Liver (tissue), 9 donors: Measurements from ENCODE around the gene PER2. TPM values are rescaled to one million over a fixed set of nuclear protein-coding genes. Genes with fewer than 3 reads are reported as not detected.

ENCODE experiments used
- DNase-seq: peaks from one replicate; pipeline ENCODE4 v3.0.0-alpha.2; 2017; ENCODE audit warnings: low spot score
- H3K27ac ChIP-seq, 2 donors: one replicate each; pipeline ENCODE4 v1.7.0; 2013; ENCODE audit warnings: inconsistent platforms in 2 of 2, low read length in 2 of 2, control low read depth in 1 of 2, low read depth in 1 of 2, mild to moderate bottlenecking in 1 of 2
- H3K27me3 ChIP-seq, 4 donors: one replicate each; pipeline versions ENCODE4 v1.6.1 to v1.7.0; 2013; ENCODE audit warnings: low read length in 3 of 4, inconsistent platforms in 1 of 4, mild to moderate bottlenecking in 1 of 4, moderate library complexity in 1 of 4; ENCODE audit not compliant: control insufficient read depth in 4 of 4, insufficient read depth in 4 of 4
- H3K36me3 ChIP-seq, 4 donors: one replicate each; pipeline versions ENCODE4 v1.6.1 to v1.7.0; 2013; ENCODE audit warnings: low read length in 3 of 4, mild to moderate bottlenecking in 3 of 4, low read depth in 1 of 4, moderate library complexity in 1 of 4; ENCODE audit not compliant: control insufficient read depth in 4 of 4, insufficient read depth in 3 of 4
- H3K4me1 ChIP-seq, 4 donors: one replicate each; pipeline versions ENCODE4 v1.6.1 to v1.7.0; 2013; ENCODE audit warnings: low read length in 3 of 4, mild to moderate bottlenecking in 3 of 4, moderate library complexity in 1 of 4; ENCODE audit not compliant: control insufficient read depth in 4 of 4, insufficient read depth in 4 of 4
- H3K4me3 ChIP-seq, 3 donors: one replicate each; pipeline versions ENCODE4 v1.6.1 to v1.7.0; 2013; ENCODE audit warnings: low read length in 3 of 3, control low read depth in 1 of 3, low read depth in 1 of 3, mild to moderate bottlenecking in 1 of 3
- H3K9ac ChIP-seq, 2 donors: one replicate each; pipeline ENCODE4 v1.7.0; 2013; ENCODE audit warnings: low read length in 2 of 2, mild to moderate bottlenecking in 2 of 2, moderate library complexity in 2 of 2, control low read depth in 1 of 2, low read depth in 1 of 2
- H3K9me3 ChIP-seq, 4 donors: one replicate each; pipeline versions ENCODE4 v1.6.1 to v1.7.0; 2013; ENCODE audit warnings: low read length in 3 of 4; ENCODE audit not compliant: control insufficient read depth in 4 of 4
- EGR1 ChIP-seq, 2 donors: IDR thresholded peaks; 2 replicates each; pipeline ENCODE4 v1.6.1; 2016 to 2018; ENCODE audit warnings: antibody characterized with exemption in 2 of 2, low read depth in 2 of 2
- FOXA2 ChIP-seq: IDR thresholded peaks from 2 replicates; pipeline ENCODE4 v1.6.1; 2016; ENCODE audit warnings: antibody characterized with exemption
- GABPA ChIP-seq, 2 donors: IDR thresholded peaks in 1 of 2; conservative IDR thresholded peaks in 1 of 2; 2 replicates each; pipeline ENCODE4 v1.6.1; 2016; ENCODE audit warnings: antibody characterized with exemption in 2 of 2, mild to moderate bottlenecking in 1 of 2, moderate library complexity in 1 of 2
- HNF4A ChIP-seq, 2 donors: conservative IDR thresholded peaks; 2 replicates each; pipeline ENCODE4 v1.6.1; 2016; ENCODE audit warnings: antibody characterized with exemption in 2 of 2, mild to moderate bottlenecking in 2 of 2
- HNF4G ChIP-seq: IDR thresholded peaks from 2 replicates; pipeline ENCODE4 v1.6.1; 2016; ENCODE audit warnings: antibody characterized with exemption
- JUND ChIP-seq, 2 donors: IDR thresholded peaks; 2 replicates each; pipeline ENCODE4 v1.6.1; 2016; ENCODE audit warnings: antibody characterized with exemption in 2 of 2
- MAX ChIP-seq: IDR thresholded peaks from 2 replicates; pipeline ENCODE4 v1.6.1; 2016; ENCODE audit warnings: antibody characterized with exemption
- NR2F2 ChIP-seq: IDR thresholded peaks from 2 replicates; pipeline ENCODE4 v1.6.1; 2016; ENCODE audit warnings: antibody characterized with exemption
- RAD21 ChIP-seq, 2 donors: IDR thresholded peaks; 2 replicates each; pipeline ENCODE4 v1.6.1; 2016; ENCODE audit warnings: antibody characterized with exemption in 2 of 2, mild to moderate bottlenecking in 2 of 2
- REST ChIP-seq: IDR thresholded peaks from 2 replicates; pipeline ENCODE4 v1.6.1; 2016; ENCODE audit warnings: antibody characterized with exemption, mild to moderate bottlenecking
- RXRA ChIP-seq, 2 donors: IDR thresholded peaks; 2 replicates each; pipeline ENCODE4 v1.6.1; 2017 to 2018; ENCODE audit warnings: antibody characterized with exemption in 2 of 2, mild to moderate bottlenecking in 1 of 2
- SP1 ChIP-seq: IDR thresholded peaks from 2 replicates; pipeline ENCODE4 v1.6.1; 2018; ENCODE audit warnings: antibody characterized with exemption, mild to moderate bottlenecking
- TAF1 ChIP-seq: conservative IDR thresholded peaks from 2 replicates; pipeline ENCODE4 v1.6.1; 2016; ENCODE audit warnings: antibody characterized with exemption, mild to moderate bottlenecking
- YY1 ChIP-seq: IDR thresholded peaks from 2 replicates; pipeline ENCODE4 v1.6.1; 2016; ENCODE audit warnings: antibody characterized with exemption, mild to moderate bottlenecking
- WGBS: extraction: QIAGEN DNeasy Blood & Tissue Kit; methylation state at CpG from one replicate; pipeline ENCODE4 v1.1.7; 2013; 5-methylcytosine and 5-hydroxymethylcytosine counted together
- polyA plus RNA-seq, 2 donors: library from polyadenylated mRNA; stranded (reverse) in 1 of 2; unstranded in 1 of 2; fragments of 200-250 nt in 1 of 2; fragments of >200 nt in 1 of 2; fragmentation: Nextera tagmentation in 1 of 2; extraction: Ambion mirVana in 1 of 2; gene quantifications; one replicate each; pipeline versions ENCODE4 v1.2.1 to v1.2.3, GENCODE V29; 2013 to 2015
- total RNA-seq, 2 donors: library from RNA; depleted of rRNA; stranded (reverse); fragments of >200 nt; gene quantifications; one replicate each; pipeline ENCODE4 v1.2.3, GENCODE V29; 2014
- TF ChIP-seq, protein P1 (sequence below): fragments of 150-350 bp; IDR thresholded peaks from 2 replicates; pipeline ENCODE4 v1.5.1; 2017; ENCODE audit warnings: improper control_type of control experiment, low read depth, low read length; ENCODE audit not compliant: missing input control
- TF ChIP-seq, protein P2 (sequence below): IDR thresholded peaks from 2 replicates; pipeline ENCODE4 v1.6.1; 2016; ENCODE audit warnings: antibody characterized with exemption
- donor health status: healthy.
- donor health status: healthy.
- donor health status: healthy.
- donor health status: healthy.
- donor health status: healthy.

Gene PER2
- total and polyA plus RNA-seq, 4 donors = 1.1 to 12.5 (median 4.1) TPM

GRCh38 chr2:238238311-238238765 is 50.1 kb downstream of the PER2 start:
- TF ChIP-seq GABPA (IDR thresholded peaks at IDR 0.05 in 1 of 2, conservative IDR thresholded peaks at IDR 0.05 in 1 of 2) (no peak), HNF4G (no peak), SP1 (no peak), RXRA (IDR thresholded peaks at IDR 0.05) (no peak), EGR1 (IDR thresholded peaks at IDR 0.05; ENCODE audit: low read depth in 2 of 2) (no peak)
- TF ChIP-seq, protein P1, sequence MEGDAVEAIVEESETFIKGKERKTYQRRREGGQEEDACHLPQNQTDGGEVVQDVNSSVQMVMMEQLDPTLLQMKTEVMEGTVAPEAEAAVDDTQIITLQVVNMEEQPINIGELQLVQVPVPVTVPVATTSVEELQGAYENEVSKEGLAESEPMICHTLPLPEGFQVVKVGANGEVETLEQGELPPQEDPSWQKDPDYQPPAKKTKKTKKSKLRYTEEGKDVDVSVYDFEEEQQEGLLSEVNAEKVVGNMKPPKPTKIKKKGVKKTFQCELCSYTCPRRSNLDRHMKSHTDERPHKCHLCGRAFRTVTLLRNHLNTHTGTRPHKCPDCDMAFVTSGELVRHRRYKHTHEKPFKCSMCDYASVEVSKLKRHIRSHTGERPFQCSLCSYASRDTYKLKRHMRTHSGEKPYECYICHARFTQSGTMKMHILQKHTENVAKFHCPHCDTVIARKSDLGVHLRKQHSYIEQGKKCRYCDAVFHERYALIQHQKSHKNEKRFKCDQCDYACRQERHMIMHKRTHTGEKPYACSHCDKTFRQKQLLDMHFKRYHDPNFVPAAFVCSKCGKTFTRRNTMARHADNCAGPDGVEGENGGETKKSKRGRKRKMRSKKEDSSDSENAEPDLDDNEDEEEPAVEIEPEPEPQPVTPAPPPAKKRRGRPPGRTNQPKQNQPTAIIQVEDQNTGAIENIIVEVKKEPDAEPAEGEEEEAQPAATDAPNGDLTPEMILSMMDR = no peak
- Histone ChIP-seq H3K9ac (no peak overlapping the region), H3K4me3 (no peak overlapping the region), H3K9me3 (no peaks in the 10 kb centered on the region), H3K27me3 (no peaks in the 10 kb centered on the region), H3K4me1 (peaks cover 10 to 18% (median 13%) of the 10 kb centered on the region in 4 donors), H3K36me3 (no peaks in the 10 kb centered on the region), H3K27ac (no peak overlapping the region)
- DNase-seq = no peak
- 94% methylated on average over 5 of the region's 5 CpGs for WGBS

DNA sequence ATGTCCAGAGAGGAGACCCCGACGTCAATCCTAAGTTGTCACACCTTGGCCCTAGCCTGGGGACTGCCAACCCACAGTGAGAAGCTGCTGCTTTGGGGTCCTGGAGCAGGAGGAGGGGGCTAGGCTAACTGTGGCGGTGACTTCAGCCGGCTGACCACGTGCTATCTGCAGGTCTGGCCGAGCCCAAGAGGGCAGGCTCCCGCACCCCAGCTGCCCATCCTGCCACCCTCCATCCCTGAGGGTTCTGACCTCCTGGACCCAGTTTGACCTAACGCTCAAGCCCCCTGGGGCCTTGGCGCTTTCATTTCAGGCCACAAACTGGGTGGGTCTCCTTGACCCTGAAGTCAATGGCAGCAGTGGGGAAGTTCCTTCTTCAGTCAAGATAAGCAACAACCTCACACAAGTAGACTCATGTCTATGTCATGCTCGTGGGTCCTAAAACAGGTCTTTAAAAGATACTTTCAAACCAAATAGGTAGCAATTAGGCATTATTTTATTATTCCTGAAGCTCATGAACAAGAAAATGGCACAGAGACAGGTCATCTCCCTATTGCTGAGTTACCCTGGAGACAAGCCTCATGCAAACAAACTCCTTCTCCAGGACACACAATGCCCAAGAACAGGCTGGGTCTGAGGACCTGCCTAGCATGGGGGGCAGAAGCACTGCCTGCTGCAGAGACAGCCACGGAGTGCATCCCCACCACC is 50.8 kb downstream of the PER2 start:
- H3K4me3 ChIP-seq = no peak overlapping the region
- no peaks in the 10 kb centered on the region for H3K36me3 ChIP-seq
- H3K27me3 ChIP-seq = no peaks in the 10 kb centered on the region
- 85% methylated on average over 11 of the region's 11 CpGs for WGBS
- peaks cover 4 to 12% (median 9%) of the 10 kb centered on the region in 4 donors for H3K4me1 ChIP-seq
- DNase-seq = no peak
- H3K9me3 ChIP-seq = no peaks in the 10 kb centered on the region
- H3K9ac ChIP-seq = no peak overlapping the region
- no peak overlapping the region for H3K27ac ChIP-seq
- TF ChIP-seq, protein P2, sequence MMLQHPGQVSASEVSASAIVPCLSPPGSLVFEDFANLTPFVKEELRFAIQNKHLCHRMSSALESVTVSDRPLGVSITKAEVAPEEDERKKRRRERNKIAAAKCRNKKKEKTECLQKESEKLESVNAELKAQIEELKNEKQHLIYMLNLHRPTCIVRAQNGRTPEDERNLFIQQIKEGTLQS = no peak
- TF ChIP-seq FOXA2 (no peak), RXRA (IDR thresholded peaks at IDR 0.05) (no peak)

- Histone ChIP-seq H3K36me3 (no peaks in the 10 kb centered on the region), H3K9ac (no peak overlapping the region), H3K4me3 (no peak overlapping the region), H3K4me1 (peaks cover 4 to 12% (median 9%) of the 10 kb centered on the region in 4 donors), H3K27me3 (no peaks in the 10 kb centered on the region), H3K9me3 (no peaks in the 10 kb centered on the region), H3K27ac (no peak overlapping the region)
- WGBS = 88% methylated on average over 4 of the region's 4 CpGs
- DNase-seq = no peak
- TF ChIP-seq HNF4G (no peak), HNF4A (conservative IDR thresholded peaks at IDR 0.05) (no peak), RAD21 (IDR thresholded peaks at IDR 0.05) (no peak), GABPA (IDR thresholded peaks at IDR 0.05 in 1 of 2, conservative IDR thresholded peaks at IDR 0.05 in 1 of 2) (no peak), FOXA2 (no peak), YY1 (no peak), MAX (no peak), NR2F2 (no peak), JUND (IDR thresholded peaks at IDR 0.05) (no peak), EGR1 (IDR thresholded peaks at IDR 0.05; ENCODE audit: low read depth in 2 of 2) (no peak), REST (no peak), TAF1 (no peak), RXRA (IDR thresholded peaks at IDR 0.05) (no peak), SP1 (no peak)
- TF ChIP-seq, protein P2 = no peak
These were observed 51.8 kb downstream of the PER2 start for GRCh38 chr2:238236571-238236970.
